GM19193 (cell line): ENCODE data around the gene KCND1.

Experiments
- POLR2A ChIP-seq: IDR thresholded peaks from 4 replicates; pipeline ENCODE4 v1.6.1; 2011; ENCODE audit not compliant: insufficient read depth, insufficient read length; ENCODE audit errors: extremely low read depth

KCND1 gene

DNA sequence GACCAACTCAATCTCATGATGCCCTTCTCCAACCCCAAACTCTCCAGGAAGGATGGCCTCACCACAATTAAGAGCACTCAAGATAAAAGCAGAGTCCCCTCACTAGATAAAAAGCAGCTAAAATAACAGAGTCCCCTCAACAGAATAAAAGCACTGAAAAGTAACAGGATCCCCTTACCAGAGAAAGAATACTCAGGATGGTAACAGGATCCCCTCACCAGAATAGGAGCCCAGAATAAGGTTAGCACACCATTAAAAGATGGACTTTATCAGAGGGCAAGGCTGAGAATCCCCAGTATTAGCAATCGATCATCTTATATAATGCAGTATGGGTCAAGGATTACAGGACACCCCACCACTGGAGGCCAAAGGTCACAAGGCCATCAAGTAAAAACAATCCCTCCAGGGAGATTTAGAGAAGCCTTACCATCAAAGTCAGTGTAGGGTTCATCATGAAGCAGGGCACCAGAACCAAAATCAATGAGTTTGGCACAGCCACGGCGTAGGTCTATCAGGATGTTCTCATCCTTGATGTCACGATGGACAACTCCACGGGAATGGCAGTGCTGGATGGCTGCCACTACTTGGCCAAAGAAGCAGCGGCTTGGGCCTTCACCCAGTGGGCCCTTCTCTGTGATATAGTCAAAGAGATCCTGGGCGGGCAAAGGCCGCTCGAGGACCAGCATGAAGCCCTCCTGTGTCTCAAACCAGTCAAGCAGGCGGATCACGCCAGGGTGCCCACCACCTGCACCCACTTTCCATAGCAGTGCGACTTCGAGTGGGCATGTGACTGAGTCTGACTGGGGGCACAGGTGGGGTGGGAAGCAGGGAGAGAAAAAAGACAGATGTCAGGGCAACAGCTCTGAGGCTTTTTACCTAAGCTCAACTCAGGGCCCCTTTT, 56.8 kb downstream of the KCND1 start:
- TF ChIP-seq POLR2A: no peak

DNA sequence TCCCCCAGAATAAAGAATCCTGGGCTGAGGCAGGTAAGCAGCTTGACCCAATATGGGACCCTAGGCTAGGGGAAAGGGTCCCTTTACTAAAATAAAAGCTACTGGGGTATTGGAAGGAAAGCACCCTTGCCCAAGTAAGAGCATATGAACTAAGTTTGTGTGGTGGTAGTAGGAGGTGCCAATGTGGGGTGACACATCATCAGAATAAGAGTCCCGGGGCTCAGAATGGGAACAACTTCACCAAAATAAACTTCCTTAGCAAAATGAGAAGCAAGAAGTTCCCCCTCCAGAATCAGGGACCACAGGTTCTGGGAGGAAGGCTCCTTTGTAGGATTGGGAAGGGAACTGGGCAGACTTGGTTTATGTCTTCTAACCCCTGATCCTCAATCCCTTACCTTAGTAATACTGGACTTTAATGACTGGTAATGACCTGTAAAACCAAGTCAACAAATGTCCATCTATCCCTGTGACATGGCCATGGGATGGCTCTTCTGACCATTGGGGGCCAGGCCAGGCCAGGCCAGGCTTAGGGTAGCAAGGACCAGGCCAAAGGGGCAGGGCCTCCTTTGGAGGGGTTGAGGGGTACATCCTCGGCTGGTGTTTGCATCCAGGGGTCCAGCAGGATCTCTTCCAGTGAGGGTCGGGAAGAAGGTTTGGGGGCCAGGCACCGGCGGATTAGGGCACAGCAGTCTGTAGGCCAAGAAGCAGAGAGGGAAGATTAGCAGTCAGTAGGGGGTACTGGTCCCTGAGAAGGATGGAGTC, 57.9 kb downstream of the KCND1 start:
- no peak for TF ChIP-seq POLR2A

DNA sequence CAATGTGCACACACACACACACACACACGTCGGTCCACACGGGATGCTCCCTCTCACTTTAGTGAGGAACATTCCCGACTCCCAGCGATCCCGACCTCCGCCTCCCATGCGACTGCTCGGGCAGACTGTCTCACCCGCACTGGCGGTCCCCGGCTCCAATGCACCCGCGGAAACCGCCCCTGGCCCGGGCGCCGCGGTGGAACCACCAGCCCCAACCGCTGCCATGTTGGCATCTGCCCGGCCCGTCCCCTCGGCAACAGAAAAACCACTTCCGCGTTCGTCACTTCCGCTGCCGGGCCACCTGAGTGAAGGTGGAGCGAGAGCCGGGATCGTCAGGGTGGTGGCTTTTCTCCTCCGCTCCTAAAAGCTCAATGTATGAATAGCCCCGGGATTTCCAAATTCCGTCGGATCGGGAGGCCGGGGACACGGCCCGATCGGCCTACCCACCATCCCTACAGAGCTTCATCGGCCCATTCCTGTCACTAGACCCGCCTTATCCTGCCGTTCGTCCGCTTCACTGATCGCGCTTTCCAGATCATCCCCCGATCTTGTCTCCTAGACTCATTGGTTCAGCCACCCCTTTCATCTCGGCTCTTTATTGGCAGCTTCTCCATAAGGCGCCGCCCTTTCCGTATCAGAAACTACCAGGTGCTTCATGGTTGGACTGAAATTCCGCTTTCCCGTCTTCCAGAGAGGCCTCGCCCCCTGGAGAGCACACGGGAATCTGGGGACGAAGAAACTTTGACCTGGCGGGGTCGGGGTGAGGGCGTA, 60.0 kb downstream of the KCND1 start, which contains the start of gene SLC35A2:
Gene SLC35A2 (minus strand): TSS at position 235 of the 771 bp plus-strand sequence. CDS start 10 bp downstream, at position 225.
- TF ChIP-seq POLR2A: peak; percentile 78
